Mesothelial cell of epicardium (in vitro differentiated cells): ENCODE data around the gene DISC1. TPM values are rescaled to one million over a fixed set of nuclear protein-coding genes. Genes with fewer than 3 reads are reported as not detected.

ENCODE experiments used
- DNase-seq, 2 experiments: peaks; one replicate each; pipeline ENCODE4 v3.0.0; 2021; ENCODE audit warnings: low spot score in 2 of 2; ENCODE audit not compliant: unreplicated experiment in 2 of 2
- H3K27ac Mint-ChIP-seq: 2 replicates; pipeline ENCODE4 v1.8.0; 2021; ENCODE audit warnings: mixed read lengths
- H3K27me3 Mint-ChIP-seq: 2 replicates; pipeline ENCODE4 v1.8.0; 2021; ENCODE audit warnings: low read depth, mixed read lengths
- H3K36me3 Mint-ChIP-seq: 2 replicates; pipeline ENCODE4 v1.8.0; 2021; ENCODE audit warnings: mixed read lengths
- H3K4me1 Mint-ChIP-seq: 2 replicates; pipeline ENCODE4 v1.8.0; 2021; ENCODE audit warnings: mixed read lengths
- H3K4me3 Mint-ChIP-seq: 2 replicates; pipeline ENCODE4 v1.8.0; 2021; ENCODE audit warnings: mild to moderate bottlenecking, moderate library complexity, mixed read lengths
- H3K9me3 Mint-ChIP-seq: 2 replicates; pipeline ENCODE4 v1.8.0; 2021; ENCODE audit warnings: mixed read lengths
- total RNA-seq: library from RNA; stranded (reverse); gene quantifications from 3 replicates; pipeline ENCODE4 v1.2.1, GENCODE V29; 2021
- TF ChIP-seq, protein P1 (sequence below): fragments of 200-600 bp; sonication (generic); IDR thresholded peaks from one replicate; pipeline ENCODE4 v1.5.0; 2021; ENCODE audit warnings: antibody characterized with exemption; ENCODE audit not compliant: unreplicated experiment

Gene DISC1
- total RNA-seq, 1 donor from 2014 or later = 9.1 TPM

- TF ChIP-seq, protein P1, sequence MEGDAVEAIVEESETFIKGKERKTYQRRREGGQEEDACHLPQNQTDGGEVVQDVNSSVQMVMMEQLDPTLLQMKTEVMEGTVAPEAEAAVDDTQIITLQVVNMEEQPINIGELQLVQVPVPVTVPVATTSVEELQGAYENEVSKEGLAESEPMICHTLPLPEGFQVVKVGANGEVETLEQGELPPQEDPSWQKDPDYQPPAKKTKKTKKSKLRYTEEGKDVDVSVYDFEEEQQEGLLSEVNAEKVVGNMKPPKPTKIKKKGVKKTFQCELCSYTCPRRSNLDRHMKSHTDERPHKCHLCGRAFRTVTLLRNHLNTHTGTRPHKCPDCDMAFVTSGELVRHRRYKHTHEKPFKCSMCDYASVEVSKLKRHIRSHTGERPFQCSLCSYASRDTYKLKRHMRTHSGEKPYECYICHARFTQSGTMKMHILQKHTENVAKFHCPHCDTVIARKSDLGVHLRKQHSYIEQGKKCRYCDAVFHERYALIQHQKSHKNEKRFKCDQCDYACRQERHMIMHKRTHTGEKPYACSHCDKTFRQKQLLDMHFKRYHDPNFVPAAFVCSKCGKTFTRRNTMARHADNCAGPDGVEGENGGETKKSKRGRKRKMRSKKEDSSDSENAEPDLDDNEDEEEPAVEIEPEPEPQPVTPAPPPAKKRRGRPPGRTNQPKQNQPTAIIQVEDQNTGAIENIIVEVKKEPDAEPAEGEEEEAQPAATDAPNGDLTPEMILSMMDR = no peak
- Mint-ChIP-seq H3K9me3 (no peaks in the 10 kb centered on the region), H3K4me1 (peaks cover 34% of the 10 kb centered on the region), H3K36me3 (no peaks in the 10 kb centered on the region), H3K27me3 (no peaks in the 10 kb centered on the region), H3K27ac (peak overlapping the region; percentile 70), H3K4me3 (peak overlapping the region; percentile 14)
- DNase-seq = no peak
Observed at GRCh38 chr1:231929311-231929710, 302.7 kb downstream of the DISC1 start.

DNA sequence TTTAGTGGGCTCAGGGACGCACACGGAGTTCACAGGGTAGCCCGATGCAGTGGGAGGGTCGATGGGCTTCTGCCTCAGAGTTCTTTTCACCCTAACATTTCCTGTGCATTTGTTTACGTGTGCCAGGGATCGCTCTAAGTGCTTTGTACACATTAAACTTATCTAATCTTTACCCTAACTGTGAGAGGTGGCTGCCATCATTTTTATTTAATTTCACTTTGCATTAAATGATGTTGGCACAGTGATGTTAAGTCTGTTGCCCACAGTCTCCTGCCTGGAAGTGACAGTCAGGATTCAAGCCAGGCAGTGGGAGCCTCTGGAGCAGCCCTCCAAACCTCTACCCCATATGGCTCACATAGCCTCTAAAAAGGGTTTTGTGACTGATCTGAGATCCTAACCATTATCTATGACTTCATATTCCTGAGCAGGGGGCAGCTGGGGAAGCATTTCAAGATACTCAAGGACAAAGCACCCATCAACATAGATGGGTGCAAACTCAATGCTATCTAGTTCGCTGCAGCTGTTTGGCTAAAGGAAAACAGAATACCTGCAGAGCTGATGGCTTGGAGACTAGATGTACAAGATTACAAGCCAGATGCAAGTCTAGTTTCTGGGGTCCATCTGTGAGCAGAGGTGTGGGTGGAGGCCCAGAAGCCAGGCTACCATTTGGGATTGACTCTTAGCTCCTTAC is 303.8 kb downstream of the DISC1 start:
- Mint-ChIP-seq H3K27me3 (no peaks in the 10 kb centered on the region), H3K9me3 (no peaks in the 10 kb centered on the region), H3K36me3 (no peaks in the 10 kb centered on the region), H3K4me3 (no peak overlapping the region), H3K4me1 (peaks cover 42% of the 10 kb centered on the region), H3K27ac (no peak overlapping the region)
- no peak for DNase-seq
- TF ChIP-seq, protein P1 = no peak

DNA sequence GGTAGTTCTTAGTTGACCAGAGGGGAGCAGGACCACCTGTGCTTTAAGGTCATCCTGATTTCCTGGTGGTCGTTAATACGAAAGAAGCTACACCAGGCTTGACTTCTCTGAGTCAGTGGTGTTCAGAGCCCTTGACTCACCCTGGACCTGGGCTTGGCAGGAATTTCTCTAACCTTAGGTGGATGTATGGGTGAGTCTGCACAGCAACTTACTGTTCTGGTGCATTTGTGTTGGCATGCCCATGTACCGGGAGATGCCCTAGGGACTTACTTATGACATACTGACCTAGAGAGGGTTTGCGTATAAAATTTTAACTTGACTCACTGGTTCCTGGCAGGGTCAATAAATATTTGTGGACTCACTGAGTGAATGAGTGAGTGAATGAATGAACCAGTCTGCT is 304.6 kb downstream of the DISC1 start:
- H3K27ac Mint-ChIP-seq = no peak overlapping the region
- H3K4me3 Mint-ChIP-seq = no peak overlapping the region
- H3K36me3 Mint-ChIP-seq = no peaks in the 10 kb centered on the region
- peaks cover 44% of the 10 kb centered on the region for H3K4me1 Mint-ChIP-seq
- no peaks in the 10 kb centered on the region for H3K9me3 Mint-ChIP-seq
- H3K27me3 Mint-ChIP-seq = no peaks in the 10 kb centered on the region
- no peak for DNase-seq
- TF ChIP-seq, protein P1 = no peak

DNA sequence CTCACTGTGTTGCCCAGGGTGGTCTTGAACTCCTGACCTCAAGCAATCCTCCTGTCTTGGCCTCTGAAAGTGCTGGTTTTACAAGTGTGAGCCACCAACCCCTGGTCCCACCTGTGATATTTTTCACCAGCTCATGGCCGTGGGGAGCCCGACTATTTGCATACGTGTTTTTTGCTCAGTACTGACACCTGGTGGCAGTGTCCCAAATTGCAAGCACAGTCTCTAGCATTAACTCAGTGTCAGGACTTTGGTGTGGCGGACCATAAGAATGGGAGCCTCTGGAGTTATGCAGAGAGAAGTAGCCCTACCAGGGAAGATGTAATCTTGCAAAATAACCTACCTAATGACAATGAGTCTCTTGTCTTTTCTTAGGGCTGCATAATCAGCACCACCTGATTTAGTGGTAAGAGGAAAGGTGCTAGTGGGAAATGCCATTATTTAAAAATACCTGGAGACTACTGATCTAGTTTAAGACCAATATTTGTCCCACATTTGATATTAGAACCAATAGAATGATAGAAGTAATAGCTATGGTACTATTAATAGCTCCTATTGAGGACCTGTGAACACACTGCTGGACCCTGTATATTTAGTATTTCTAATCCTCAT is 305.4 kb downstream of the DISC1 start:
- H3K4me3 Mint-ChIP-seq = no peak overlapping the region
- H3K27ac Mint-ChIP-seq = no peak overlapping the region
- DNase-seq = no peak
- H3K36me3 Mint-ChIP-seq = no peaks in the 10 kb centered on the region
- no peaks in the 10 kb centered on the region for H3K9me3 Mint-ChIP-seq
- H3K27me3 Mint-ChIP-seq = no peaks in the 10 kb centered on the region
- TF ChIP-seq, protein P1 = peak; percentile 86
- peaks cover 51% of the 10 kb centered on the region for H3K4me1 Mint-ChIP-seq

- H3K4me1 Mint-ChIP-seq = peaks cover 52% of the 10 kb centered on the region
- H3K9me3 Mint-ChIP-seq = no peaks in the 10 kb centered on the region
- no peak for DNase-seq
Observed at GRCh38 chr1:231933711-231934626, 307.4 kb downstream of the DISC1 start.

More at GRCh38 chr1:231933711-231934626, 307.4 kb downstream of the DISC1 start:
- H3K27ac Mint-ChIP-seq = no peak overlapping the region
- TF ChIP-seq, protein P1 = no peak
- H3K36me3 Mint-ChIP-seq = no peaks in the 10 kb centered on the region
- H3K4me3 Mint-ChIP-seq = no peak overlapping the region
- H3K27me3 Mint-ChIP-seq = peaks cover 6% of the 10 kb centered on the region
